GM20000 (cell line): ENCODE data around the gene LAMA4.

Experiments
- DNase-seq: peaks from one replicate; pipeline ENCODE4 v3.0.0; 2012; ENCODE audit warnings: low spot score
- TF ChIP-seq, protein P1 (sequence below): IDR thresholded peaks from 2 replicates; pipeline ENCODE4 v1.5.1; 2012; ENCODE audit warnings: mild to moderate bottlenecking, control low read depth; ENCODE audit errors: extremely low read depth, missing control alignments

The LAMA4 gene

GRCh38 chr6:112258642-112259336 lies 4.4 kb upstream of the LAMA4 start:
- TF ChIP-seq, protein P1, sequence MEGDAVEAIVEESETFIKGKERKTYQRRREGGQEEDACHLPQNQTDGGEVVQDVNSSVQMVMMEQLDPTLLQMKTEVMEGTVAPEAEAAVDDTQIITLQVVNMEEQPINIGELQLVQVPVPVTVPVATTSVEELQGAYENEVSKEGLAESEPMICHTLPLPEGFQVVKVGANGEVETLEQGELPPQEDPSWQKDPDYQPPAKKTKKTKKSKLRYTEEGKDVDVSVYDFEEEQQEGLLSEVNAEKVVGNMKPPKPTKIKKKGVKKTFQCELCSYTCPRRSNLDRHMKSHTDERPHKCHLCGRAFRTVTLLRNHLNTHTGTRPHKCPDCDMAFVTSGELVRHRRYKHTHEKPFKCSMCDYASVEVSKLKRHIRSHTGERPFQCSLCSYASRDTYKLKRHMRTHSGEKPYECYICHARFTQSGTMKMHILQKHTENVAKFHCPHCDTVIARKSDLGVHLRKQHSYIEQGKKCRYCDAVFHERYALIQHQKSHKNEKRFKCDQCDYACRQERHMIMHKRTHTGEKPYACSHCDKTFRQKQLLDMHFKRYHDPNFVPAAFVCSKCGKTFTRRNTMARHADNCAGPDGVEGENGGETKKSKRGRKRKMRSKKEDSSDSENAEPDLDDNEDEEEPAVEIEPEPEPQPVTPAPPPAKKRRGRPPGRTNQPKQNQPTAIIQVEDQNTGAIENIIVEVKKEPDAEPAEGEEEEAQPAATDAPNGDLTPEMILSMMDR: no peak
- DNase-seq: no peak

- TF ChIP-seq, protein P1: no peak
Measured at GRCh38 chr6:112257178-112257855, 3.0 kb upstream of the LAMA4 start.

GRCh38 chr6:112254921-112255320 lies 554 bp upstream of the LAMA4 start:
- no peak for DNase-seq
- TF ChIP-seq, protein P1: no peak

More at GRCh38 chr6:112257178-112257855, 3.0 kb upstream of the LAMA4 start:
- DNase-seq: no peak

- DNase-seq: no peak
- TF ChIP-seq, protein P1: no peak
Measured at GRCh38 chr6:112253498-112253840, 898 bp downstream of the LAMA4 start.

DNA sequence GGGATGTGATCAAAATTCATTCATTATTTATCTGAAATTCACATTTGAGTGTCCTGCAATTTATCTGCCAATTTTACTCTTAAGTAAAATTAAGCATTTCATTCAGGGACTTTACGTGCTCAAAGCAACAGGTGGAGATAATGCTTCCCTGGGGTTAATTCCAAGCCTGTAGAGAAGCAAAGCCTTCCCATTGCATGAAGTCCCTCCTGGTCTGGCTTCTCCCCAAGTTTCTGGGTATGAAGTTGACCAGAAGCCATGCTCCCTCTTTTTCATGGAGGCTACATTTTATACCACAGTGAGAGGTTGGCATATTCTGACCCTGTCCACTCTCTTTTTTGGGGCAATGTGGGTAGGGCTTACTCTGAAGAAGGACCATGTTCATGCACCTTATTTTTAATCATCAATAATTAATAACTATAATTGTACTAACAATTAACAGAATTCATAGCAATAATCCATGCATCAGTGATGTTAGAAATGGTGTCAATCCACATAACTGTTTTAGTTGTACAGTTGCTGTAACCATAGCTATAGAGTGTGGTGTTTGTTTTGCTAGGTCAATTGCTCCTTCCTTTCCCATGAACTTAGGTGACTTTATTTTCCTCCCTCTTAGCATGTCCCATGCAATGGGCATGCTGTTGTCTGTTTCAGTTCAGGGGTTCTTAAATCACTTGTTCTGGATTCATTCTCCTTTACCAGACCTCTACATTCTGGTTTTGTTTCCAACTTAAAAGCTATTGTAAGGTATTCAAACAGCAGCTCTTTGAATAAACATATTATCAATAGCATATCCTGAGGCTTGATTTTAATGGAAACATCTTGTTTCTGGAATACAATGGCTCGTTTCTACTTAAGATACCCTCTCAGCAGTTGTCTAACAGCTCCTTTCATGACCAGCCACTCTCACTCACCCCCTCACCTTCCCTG lies 1.5 kb downstream of the LAMA4 start:
- TF ChIP-seq, protein P1: no peak
- no peak for DNase-seq

DNA sequence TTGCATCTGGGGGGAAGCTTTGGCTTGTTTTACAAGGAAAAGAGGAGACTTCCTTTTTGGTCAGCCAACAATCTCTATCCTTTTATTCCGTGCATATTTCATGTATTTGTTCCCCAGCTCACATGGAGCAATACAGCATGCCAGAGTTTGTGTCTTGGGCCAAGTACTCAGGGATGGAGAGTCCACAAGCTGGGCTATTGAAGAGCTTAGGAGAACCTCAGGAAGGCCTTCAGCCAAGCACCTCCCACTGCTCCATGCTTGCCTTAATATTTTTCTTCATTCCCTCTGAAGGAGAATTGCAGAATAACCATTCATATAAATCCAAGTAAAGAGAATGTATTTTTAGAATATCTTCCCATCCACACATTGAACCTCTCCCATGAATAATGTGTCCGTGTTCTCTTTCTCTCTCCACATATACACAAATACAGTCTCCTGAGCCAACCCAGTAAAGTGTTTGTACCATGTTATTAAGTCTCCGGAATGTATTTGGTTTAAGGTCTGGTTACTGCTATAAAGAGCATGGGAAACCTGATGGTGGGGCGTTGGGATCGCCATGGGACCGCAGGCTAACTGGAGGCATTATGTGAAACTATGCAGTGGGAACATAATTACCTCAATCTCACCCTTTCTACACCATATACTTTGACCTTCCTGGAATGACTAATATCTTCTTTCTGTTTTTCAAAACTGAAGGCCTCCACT lies 3.0 kb downstream of the LAMA4 start:
- TF ChIP-seq, protein P1: no peak
- DNase-seq: no peak
